Ishikawa (cell line): ENCODE results near the gene TM4SF1.

Source experiments
- CEBPB ChIP-seq: IDR thresholded peaks from 2 replicates; pipeline ENCODE4 v1.6.1; 2012
- CREB1 ChIP-seq: IDR thresholded peaks from 2 replicates; pipeline ENCODE4 v1.6.1; 2012; ENCODE audit warnings: low read depth
- EP300 ChIP-seq: IDR thresholded peaks from 2 replicates; pipeline ENCODE4 v1.6.1; 2012; ENCODE audit warnings: borderline replicate concordance
- FOXM1 ChIP-seq: IDR thresholded peaks from 2 replicates; pipeline ENCODE4 v1.6.1; 2012; ENCODE audit warnings: low read depth, borderline replicate concordance
- NFIC ChIP-seq: IDR thresholded peaks from 2 replicates; pipeline ENCODE4 v1.6.1; 2012
- RAD21 ChIP-seq: IDR thresholded peaks from 2 replicates; pipeline ENCODE4 v1.6.1; 2012; ENCODE audit warnings: low read depth
- TAF1 ChIP-seq: IDR thresholded peaks from 2 replicates; pipeline ENCODE4 v1.6.1; 2012; ENCODE audit warnings: low read depth, mild to moderate bottlenecking
- TCF12 ChIP-seq: IDR thresholded peaks from 2 replicates; pipeline ENCODE4 v1.6.1; 2012; ENCODE audit warnings: low read depth
- YY1 ChIP-seq: IDR thresholded peaks from 2 replicates; pipeline ENCODE4 v1.6.1; 2012; ENCODE audit warnings: low read depth
- TF ChIP-seq, protein P1 (sequence below): IDR thresholded peaks from 2 replicates; pipeline ENCODE4 v1.6.1; 2012
- TF ChIP-seq, protein P2 (sequence below): IDR thresholded peaks from 2 replicates; pipeline ENCODE4 v1.6.1; 2012; ENCODE audit warnings: low read depth, mild to moderate bottlenecking
- TF ChIP-seq, protein P3 (sequence below): IDR thresholded peaks from 2 replicates; pipeline ENCODE4 v1.6.1; 2012

DNA sequence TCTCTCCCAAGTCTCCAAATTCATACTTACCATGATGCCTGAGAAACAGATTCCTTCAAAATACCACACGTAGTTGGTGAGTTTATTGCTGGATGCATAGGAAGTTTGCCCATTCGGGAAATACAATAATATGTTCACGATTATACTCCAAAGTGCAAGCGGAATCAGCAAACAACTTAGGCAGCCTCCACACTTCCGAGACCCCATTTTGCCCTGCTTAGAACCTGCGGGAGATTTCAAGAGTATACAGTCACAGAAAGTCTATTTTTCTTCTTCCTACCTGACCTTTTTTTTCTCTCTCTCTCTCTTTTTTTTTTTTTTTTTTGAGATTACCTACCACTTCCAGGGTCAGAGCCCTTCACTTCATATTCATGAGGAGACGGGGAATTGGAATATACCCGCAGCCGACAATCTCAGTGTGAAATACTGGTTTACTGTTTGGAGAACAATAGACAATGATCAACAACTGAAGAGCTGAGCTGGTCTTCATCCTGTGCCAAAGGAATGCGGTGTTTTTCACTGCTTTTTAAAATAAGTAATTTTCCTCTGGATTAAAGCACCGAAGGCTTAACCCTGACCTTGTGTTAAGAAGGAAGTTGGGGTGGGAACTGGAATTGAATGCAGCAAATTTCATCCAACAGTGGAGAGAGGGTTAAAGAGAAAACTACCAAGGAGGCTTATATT is 44.1 kb downstream of the TM4SF1 start, which contains the start of gene TM4SF18:
- no peak for TF ChIP-seq FOXM1
- TF ChIP-seq TCF12 = no peak
- TF ChIP-seq, protein P1, sequence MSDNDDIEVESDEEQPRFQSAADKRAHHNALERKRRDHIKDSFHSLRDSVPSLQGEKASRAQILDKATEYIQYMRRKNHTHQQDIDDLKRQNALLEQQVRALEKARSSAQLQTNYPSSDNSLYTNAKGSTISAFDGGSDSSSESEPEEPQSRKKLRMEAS = no peak
- TF ChIP-seq, protein P2, sequence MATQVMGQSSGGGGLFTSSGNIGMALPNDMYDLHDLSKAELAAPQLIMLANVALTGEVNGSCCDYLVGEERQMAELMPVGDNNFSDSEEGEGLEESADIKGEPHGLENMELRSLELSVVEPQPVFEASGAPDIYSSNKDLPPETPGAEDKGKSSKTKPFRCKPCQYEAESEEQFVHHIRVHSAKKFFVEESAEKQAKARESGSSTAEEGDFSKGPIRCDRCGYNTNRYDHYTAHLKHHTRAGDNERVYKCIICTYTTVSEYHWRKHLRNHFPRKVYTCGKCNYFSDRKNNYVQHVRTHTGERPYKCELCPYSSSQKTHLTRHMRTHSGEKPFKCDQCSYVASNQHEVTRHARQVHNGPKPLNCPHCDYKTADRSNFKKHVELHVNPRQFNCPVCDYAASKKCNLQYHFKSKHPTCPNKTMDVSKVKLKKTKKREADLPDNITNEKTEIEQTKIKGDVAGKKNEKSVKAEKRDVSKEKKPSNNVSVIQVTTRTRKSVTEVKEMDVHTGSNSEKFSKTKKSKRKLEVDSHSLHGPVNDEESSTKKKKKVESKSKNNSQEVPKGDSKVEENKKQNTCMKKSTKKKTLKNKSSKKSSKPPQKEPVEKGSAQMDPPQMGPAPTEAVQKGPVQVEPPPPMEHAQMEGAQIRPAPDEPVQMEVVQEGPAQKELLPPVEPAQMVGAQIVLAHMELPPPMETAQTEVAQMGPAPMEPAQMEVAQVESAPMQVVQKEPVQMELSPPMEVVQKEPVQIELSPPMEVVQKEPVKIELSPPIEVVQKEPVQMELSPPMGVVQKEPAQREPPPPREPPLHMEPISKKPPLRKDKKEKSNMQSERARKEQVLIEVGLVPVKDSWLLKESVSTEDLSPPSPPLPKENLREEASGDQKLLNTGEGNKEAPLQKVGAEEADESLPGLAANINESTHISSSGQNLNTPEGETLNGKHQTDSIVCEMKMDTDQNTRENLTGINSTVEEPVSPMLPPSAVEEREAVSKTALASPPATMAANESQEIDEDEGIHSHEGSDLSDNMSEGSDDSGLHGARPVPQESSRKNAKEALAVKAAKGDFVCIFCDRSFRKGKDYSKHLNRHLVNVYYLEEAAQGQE = no peak
- no peak for TF ChIP-seq RAD21
- TF ChIP-seq CEBPB = no peak
- no peak for TF ChIP-seq EP300
- no peak for TF ChIP-seq NFIC
- TF ChIP-seq, protein P3, sequence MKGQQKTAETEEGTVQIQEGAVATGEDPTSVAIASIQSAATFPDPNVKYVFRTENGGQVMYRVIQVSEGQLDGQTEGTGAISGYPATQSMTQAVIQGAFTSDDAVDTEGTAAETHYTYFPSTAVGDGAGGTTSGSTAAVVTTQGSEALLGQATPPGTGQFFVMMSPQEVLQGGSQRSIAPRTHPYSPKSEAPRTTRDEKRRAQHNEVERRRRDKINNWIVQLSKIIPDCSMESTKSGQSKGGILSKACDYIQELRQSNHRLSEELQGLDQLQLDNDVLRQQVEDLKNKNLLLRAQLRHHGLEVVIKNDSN = no peak
- TF ChIP-seq TAF1 = no peak
- TF ChIP-seq CREB1 = no peak
- TF ChIP-seq YY1 = no peak
